ENCODE data around the gene PTS.
"Not testable (repeated sequence)": the region's sequence is repeated elsewhere in the genome, so short reads cannot be mapped to it uniquely, and the experiment has no call there.

PTS gene

GRCh38 chr11:112196519-112197087 is 29.6 kb upstream of the PTS start:
- Histone ChIP-seq H3K4me2 (no peak overlapping the region), H3K27me3 (no peaks in the 10 kb centered on the region), H3K36me3 (no peaks in the 10 kb centered on the region), H4K20me1 (no peaks in the 10 kb centered on the region), H3K4me1 (peaks cover 15% of the 10 kb centered on the region), H3K27ac (no peak overlapping the region), H3K9ac (no peak overlapping the region), H3K9me3 (no peaks in the 10 kb centered on the region), H3K4me3 (no peak overlapping the region)
- TF ChIP-seq Cebpa-rat (IDR thresholded peaks at IDR 0.05), result no peak

GRCh38 chr11:112199101-112199500 is 27.1 kb upstream of the PTS start:
- H3K27ac ChIP-seq, H3K9ac ChIP-seq, H4K20me1 ChIP-seq, H3K9me3 ChIP-seq, H3K4me3 ChIP-seq, H3K27me3 ChIP-seq, H3K4me2 ChIP-seq, H3K36me3 ChIP-seq: not testable (repeated sequence)
- H3K4me1 ChIP-seq, result peaks cover 15% of the 10 kb centered on the region

GRCh38 chr11:112200252-112200651 is 26.0 kb upstream of the PTS start:
- H3K9me3 ChIP-seq, result no peaks in the 10 kb centered on the region
- no peak overlapping the region for H3K27ac ChIP-seq
- no peaks in the 10 kb centered on the region for H4K20me1 ChIP-seq
- H3K36me3 ChIP-seq, result no peaks in the 10 kb centered on the region
- no peak overlapping the region for H3K9ac ChIP-seq
- peak overlapping the region; percentile 39 for H3K4me2 ChIP-seq
- H3K27me3 ChIP-seq, result no peaks in the 10 kb centered on the region
- H3K4me3 ChIP-seq, result no peak overlapping the region
- no peak for TF ChIP-seq Cebpa-rat (IDR thresholded peaks at IDR 0.05)
- H3K4me1 ChIP-seq, result peaks cover 15% of the 10 kb centered on the region

GRCh38 chr11:112206071-112206470 is 20.2 kb upstream of the PTS start:
- H3K4me2 ChIP-seq, result no peak overlapping the region
- no peak overlapping the region for H3K9ac ChIP-seq
- no peak for TF ChIP-seq Cebpa-rat (IDR thresholded peaks at IDR 0.05)
- no peaks in the 10 kb centered on the region for H3K36me3 ChIP-seq
- no peaks in the 10 kb centered on the region for H4K20me1 ChIP-seq
- no peak overlapping the region for H3K4me3 ChIP-seq
- no peaks in the 10 kb centered on the region; the same call in 1 of the 2 replicates for H3K9me3 ChIP-seq
- no peak overlapping the region for H3K27ac ChIP-seq
- no peaks in the 10 kb centered on the region for H3K27me3 ChIP-seq
- no peaks in the 10 kb centered on the region for H3K4me1 ChIP-seq

- Histone ChIP-seq H3K27me3 (no peaks in the 10 kb centered on the region), H3K4me1 (no peaks in the 10 kb centered on the region), H4K20me1 (no peaks in the 10 kb centered on the region), H3K4me2 (no peak overlapping the region), H3K9ac (no peak overlapping the region), H3K27ac (no peak overlapping the region), H3K9me3 (no peaks in the 10 kb centered on the region; the same call in 1 of the 2 replicates), H3K36me3 (no peaks in the 10 kb centered on the region), H3K4me3 (no peak overlapping the region)
- TF ChIP-seq Cebpa-rat (IDR thresholded peaks at IDR 0.05), result no peak
Measured at GRCh38 chr11:112210890-112211289, 15.3 kb upstream of the PTS start.

GRCh38 chr11:112211536-112211935 is 14.7 kb upstream of the PTS start:
- H4K20me1 ChIP-seq, result no peaks in the 10 kb centered on the region
- H3K9ac ChIP-seq, result no peak overlapping the region
- H3K4me3 ChIP-seq, result no peak overlapping the region
- H3K27me3 ChIP-seq, result no peaks in the 10 kb centered on the region
- TF ChIP-seq Cebpa-rat (IDR thresholded peaks at IDR 0.05), result no peak
- H3K27ac ChIP-seq, result no peak overlapping the region
- H3K36me3 ChIP-seq, result no peaks in the 10 kb centered on the region
- no peaks in the 10 kb centered on the region for H3K4me1 ChIP-seq
- no peak overlapping the region for H3K4me2 ChIP-seq
- H3K9me3 ChIP-seq, result no peaks in the 10 kb centered on the region; the same call in 1 of the 2 replicates

GRCh38 chr11:112212290-112212689 is 13.9 kb upstream of the PTS start:
- H4K20me1 ChIP-seq, result no peaks in the 10 kb centered on the region
- no peaks in the 10 kb centered on the region for H3K9me3 ChIP-seq
- no peaks in the 10 kb centered on the region for H3K4me1 ChIP-seq
- H3K4me3 ChIP-seq, result no peak overlapping the region
- H3K36me3 ChIP-seq, result no peaks in the 10 kb centered on the region
- H3K9ac ChIP-seq, result no peak overlapping the region
- no peak overlapping the region for H3K4me2 ChIP-seq
- no peaks in the 10 kb centered on the region for H3K27me3 ChIP-seq
- no peak overlapping the region for H3K27ac ChIP-seq
- no peak for TF ChIP-seq Cebpa-rat (IDR thresholded peaks at IDR 0.05)

- no peaks in the 10 kb centered on the region for H4K20me1 ChIP-seq
- H3K4me1 ChIP-seq, result no peaks in the 10 kb centered on the region
- no peak overlapping the region for H3K27ac ChIP-seq
- H3K4me3 ChIP-seq, result no peak overlapping the region
- no peaks in the 10 kb centered on the region for H3K27me3 ChIP-seq
- TF ChIP-seq Cebpa-rat (IDR thresholded peaks at IDR 0.05), result no peak
- H3K9me3 ChIP-seq, result no peaks in the 10 kb centered on the region
- no peak overlapping the region for H3K4me2 ChIP-seq
- no peaks in the 10 kb centered on the region for H3K36me3 ChIP-seq
- no peak overlapping the region for H3K9ac ChIP-seq
Measured at GRCh38 chr11:112212710-112213109, 13.5 kb upstream of the PTS start.

- no peaks in the 10 kb centered on the region for H3K4me1 ChIP-seq
- H3K9me3 ChIP-seq, result no peaks in the 10 kb centered on the region
- H3K27ac ChIP-seq, result no peak overlapping the region
- H3K27me3 ChIP-seq, result no peaks in the 10 kb centered on the region
- no peak overlapping the region for H3K4me2 ChIP-seq
- H4K20me1 ChIP-seq, result no peaks in the 10 kb centered on the region
- no peak overlapping the region for H3K9ac ChIP-seq
- H3K4me3 ChIP-seq, result no peak overlapping the region
- no peaks in the 10 kb centered on the region for H3K36me3 ChIP-seq
- no peak for TF ChIP-seq Cebpa-rat (IDR thresholded peaks at IDR 0.05)
Measured at GRCh38 chr11:112213753-112214152, 12.5 kb upstream of the PTS start.

- no peak for TF ChIP-seq Cebpa-rat (IDR thresholded peaks at IDR 0.05)
- Histone ChIP-seq H3K27ac (no peak overlapping the region), H4K20me1 (no peaks in the 10 kb centered on the region), H3K4me2 (no peak overlapping the region), H3K9me3 (no peaks in the 10 kb centered on the region), H3K4me1 (no peaks in the 10 kb centered on the region), H3K27me3 (no peaks in the 10 kb centered on the region), H3K4me3 (no peak overlapping the region), H3K36me3 (no peaks in the 10 kb centered on the region), H3K9ac (no peak overlapping the region)
Measured at GRCh38 chr11:112215621-112216020, 10.6 kb upstream of the PTS start.

- H3K27me3 ChIP-seq, result no peaks in the 10 kb centered on the region
- H3K4me3 ChIP-seq, result no peak overlapping the region
- TF ChIP-seq Cebpa-rat (IDR thresholded peaks at IDR 0.05), result no peak
- no peaks in the 10 kb centered on the region for H3K9me3 ChIP-seq
- no peaks in the 10 kb centered on the region for H3K4me1 ChIP-seq
- no peaks in the 10 kb centered on the region for H4K20me1 ChIP-seq
- H3K9ac ChIP-seq, result no peak overlapping the region
- no peak overlapping the region for H3K27ac ChIP-seq
- H3K4me2 ChIP-seq, result no peak overlapping the region
- no peaks in the 10 kb centered on the region for H3K36me3 ChIP-seq
Measured at GRCh38 chr11:112216561-112217105, 9.6 kb upstream of the PTS start.

Measured in BLaER1 (cell line).